ENCODE results near the gene NSUN3.

DNA sequence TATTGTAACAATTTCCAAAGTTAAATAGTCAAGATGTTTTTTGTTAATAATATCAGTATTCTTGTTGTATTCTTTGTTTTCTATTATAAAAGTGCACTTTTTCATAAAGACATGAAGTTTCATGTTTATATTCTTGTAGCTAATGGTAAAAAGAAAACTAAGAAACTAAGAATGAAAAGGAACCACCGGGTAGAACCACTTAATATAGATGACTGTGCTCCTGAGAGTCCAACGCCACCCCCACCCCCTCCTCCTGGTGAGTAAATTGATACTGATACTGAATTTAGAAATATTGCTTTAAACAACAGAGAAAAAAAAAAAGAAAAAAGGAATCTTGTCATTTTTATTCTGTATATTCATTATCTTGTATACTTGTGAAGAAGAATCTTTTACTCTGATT is 13.6 kb upstream of the NSUN3 start:
- TF ChIP-seq, protein P1, sequence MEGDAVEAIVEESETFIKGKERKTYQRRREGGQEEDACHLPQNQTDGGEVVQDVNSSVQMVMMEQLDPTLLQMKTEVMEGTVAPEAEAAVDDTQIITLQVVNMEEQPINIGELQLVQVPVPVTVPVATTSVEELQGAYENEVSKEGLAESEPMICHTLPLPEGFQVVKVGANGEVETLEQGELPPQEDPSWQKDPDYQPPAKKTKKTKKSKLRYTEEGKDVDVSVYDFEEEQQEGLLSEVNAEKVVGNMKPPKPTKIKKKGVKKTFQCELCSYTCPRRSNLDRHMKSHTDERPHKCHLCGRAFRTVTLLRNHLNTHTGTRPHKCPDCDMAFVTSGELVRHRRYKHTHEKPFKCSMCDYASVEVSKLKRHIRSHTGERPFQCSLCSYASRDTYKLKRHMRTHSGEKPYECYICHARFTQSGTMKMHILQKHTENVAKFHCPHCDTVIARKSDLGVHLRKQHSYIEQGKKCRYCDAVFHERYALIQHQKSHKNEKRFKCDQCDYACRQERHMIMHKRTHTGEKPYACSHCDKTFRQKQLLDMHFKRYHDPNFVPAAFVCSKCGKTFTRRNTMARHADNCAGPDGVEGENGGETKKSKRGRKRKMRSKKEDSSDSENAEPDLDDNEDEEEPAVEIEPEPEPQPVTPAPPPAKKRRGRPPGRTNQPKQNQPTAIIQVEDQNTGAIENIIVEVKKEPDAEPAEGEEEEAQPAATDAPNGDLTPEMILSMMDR (IDR thresholded peaks at IDR 0.05 in 4 of 5, conservative IDR thresholded peaks at IDR 0.05 in 1 of 5), result no peak
- no peak for TF ChIP-seq POLR2A (IDR thresholded peaks at IDR 0.05)
